ENCODE data around the gene GMIP. TPM values are rescaled to one million over a fixed set of nuclear protein-coding genes. Genes with fewer than 3 reads are reported as not detected.

Gene GMIP
- total and polyA plus RNA-seq, 4 donors: 0.89 to 6.5 (median 4.3) TPM

DNA sequence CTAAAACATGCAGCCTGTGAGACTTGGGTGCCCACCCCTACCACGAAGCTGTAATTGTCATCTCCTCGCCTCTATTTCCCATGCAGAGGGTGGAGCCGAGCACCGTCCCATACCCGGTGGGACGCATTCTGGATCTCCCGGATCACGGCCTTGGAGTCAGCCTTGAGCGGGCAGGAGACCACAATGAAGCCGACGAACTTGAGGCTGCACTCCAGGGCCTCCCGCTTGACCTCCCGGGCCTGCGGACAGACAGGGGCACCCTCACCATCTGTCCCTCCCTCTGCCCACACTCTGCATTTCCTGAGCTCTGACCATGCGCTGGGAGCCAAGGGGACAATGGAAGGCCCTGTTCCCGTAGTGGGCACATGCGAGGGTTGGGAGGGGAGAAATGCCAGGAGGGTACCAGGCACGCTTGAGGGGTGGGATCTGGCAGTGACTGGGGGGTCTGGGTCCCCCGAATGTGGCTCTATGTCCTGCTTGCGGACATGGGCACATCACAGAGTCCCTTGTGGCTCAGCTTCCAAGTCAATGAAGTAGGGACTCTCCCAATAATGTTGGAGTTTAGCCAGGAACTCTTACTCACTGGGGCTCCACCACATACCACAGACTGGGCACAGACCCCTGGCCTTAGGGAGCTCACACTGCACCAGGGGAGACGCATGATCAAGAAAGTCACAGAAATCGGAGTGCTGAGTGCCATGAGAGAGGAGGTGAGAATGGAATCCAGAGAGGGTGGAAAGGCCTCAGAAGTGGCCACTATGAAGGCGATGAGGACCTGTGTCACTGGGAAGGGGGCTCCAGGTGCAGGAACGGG lies 9.2 kb upstream of the GMIP start:
- no peak for DNase-seq (ENCODE audit: low spot score)
- Histone ChIP-seq H3K27ac (ENCODE audit: low read depth in 1 of 2, low read length in 2 of 2) (no peak overlapping the region), H3K4me1 (ENCODE audit: control insufficient read depth in 4 of 4, insufficient read depth in 4 of 4, low read length in 3 of 4) (no peaks in the 10 kb centered on the region), H3K36me3 (ENCODE audit: control insufficient read depth in 4 of 4, insufficient read depth in 3 of 4, low read depth in 1 of 4, low read length in 3 of 4) (peaks cover 31 to 89% (median 52%) of the 10 kb centered on the region in 4 donors), H3K4me3 (ENCODE audit: low read depth in 1 of 3, low read length in 3 of 3) (no peak overlapping the region), H3K27me3 (ENCODE audit: control insufficient read depth in 4 of 4, insufficient read depth in 4 of 4, low read length in 3 of 4) (no peaks in the 10 kb centered on the region), H3K9ac (ENCODE audit: low read depth in 1 of 2, low read length in 2 of 2) (no peak overlapping the region), H3K9me3 (ENCODE audit: control insufficient read depth in 4 of 4, low read length in 3 of 4) (no peaks in the 10 kb centered on the region)
- 95% methylated on average over 24 of the region's 24 CpGs for WGBS
- TF ChIP-seq FOXA2 (IDR thresholded peaks at IDR 0.05): no peak
- TF ChIP-seq, protein P1, sequence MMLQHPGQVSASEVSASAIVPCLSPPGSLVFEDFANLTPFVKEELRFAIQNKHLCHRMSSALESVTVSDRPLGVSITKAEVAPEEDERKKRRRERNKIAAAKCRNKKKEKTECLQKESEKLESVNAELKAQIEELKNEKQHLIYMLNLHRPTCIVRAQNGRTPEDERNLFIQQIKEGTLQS (IDR thresholded peaks at IDR 0.05): no peak
- TF ChIP-seq JUND (IDR thresholded peaks at IDR 0.05): no peak
- TF ChIP-seq HNF4G (IDR thresholded peaks at IDR 0.05): no peak
- TF ChIP-seq, protein P2, sequence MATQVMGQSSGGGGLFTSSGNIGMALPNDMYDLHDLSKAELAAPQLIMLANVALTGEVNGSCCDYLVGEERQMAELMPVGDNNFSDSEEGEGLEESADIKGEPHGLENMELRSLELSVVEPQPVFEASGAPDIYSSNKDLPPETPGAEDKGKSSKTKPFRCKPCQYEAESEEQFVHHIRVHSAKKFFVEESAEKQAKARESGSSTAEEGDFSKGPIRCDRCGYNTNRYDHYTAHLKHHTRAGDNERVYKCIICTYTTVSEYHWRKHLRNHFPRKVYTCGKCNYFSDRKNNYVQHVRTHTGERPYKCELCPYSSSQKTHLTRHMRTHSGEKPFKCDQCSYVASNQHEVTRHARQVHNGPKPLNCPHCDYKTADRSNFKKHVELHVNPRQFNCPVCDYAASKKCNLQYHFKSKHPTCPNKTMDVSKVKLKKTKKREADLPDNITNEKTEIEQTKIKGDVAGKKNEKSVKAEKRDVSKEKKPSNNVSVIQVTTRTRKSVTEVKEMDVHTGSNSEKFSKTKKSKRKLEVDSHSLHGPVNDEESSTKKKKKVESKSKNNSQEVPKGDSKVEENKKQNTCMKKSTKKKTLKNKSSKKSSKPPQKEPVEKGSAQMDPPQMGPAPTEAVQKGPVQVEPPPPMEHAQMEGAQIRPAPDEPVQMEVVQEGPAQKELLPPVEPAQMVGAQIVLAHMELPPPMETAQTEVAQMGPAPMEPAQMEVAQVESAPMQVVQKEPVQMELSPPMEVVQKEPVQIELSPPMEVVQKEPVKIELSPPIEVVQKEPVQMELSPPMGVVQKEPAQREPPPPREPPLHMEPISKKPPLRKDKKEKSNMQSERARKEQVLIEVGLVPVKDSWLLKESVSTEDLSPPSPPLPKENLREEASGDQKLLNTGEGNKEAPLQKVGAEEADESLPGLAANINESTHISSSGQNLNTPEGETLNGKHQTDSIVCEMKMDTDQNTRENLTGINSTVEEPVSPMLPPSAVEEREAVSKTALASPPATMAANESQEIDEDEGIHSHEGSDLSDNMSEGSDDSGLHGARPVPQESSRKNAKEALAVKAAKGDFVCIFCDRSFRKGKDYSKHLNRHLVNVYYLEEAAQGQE (IDR thresholded peaks at IDR 0.05): no peak
- no peak for TF ChIP-seq RAD21 (IDR thresholded peaks at IDR 0.05)
- TF ChIP-seq CTCF (IDR thresholded peaks at IDR 0.05; ENCODE audit: low read depth, low read length, missing input control): no peak
- TF ChIP-seq RXRA (IDR thresholded peaks at IDR 0.05): no peak
- TF ChIP-seq NR2F2 (IDR thresholded peaks at IDR 0.05): no peak
- TF ChIP-seq EGR1 (IDR thresholded peaks at IDR 0.05; ENCODE audit: low read depth in 2 of 2): no peak
- TF ChIP-seq FOXA1 (IDR thresholded peaks at IDR 0.05): no peak
- no peak for TF ChIP-seq SP1 (IDR thresholded peaks at IDR 0.05)
- TF ChIP-seq TAF1 (conservative IDR thresholded peaks at IDR 0.05): no peak
- no peak for TF ChIP-seq GABPA (IDR thresholded peaks at IDR 0.05 in 1 of 2, conservative IDR thresholded peaks at IDR 0.05 in 1 of 2)
- TF ChIP-seq HNF4A (conservative IDR thresholded peaks at IDR 0.05): no peak
- no peak for TF ChIP-seq YY1 (IDR thresholded peaks at IDR 0.05)
- TF ChIP-seq, protein P3, sequence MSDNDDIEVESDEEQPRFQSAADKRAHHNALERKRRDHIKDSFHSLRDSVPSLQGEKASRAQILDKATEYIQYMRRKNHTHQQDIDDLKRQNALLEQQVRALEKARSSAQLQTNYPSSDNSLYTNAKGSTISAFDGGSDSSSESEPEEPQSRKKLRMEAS (IDR thresholded peaks at IDR 0.05): no peak

DNA sequence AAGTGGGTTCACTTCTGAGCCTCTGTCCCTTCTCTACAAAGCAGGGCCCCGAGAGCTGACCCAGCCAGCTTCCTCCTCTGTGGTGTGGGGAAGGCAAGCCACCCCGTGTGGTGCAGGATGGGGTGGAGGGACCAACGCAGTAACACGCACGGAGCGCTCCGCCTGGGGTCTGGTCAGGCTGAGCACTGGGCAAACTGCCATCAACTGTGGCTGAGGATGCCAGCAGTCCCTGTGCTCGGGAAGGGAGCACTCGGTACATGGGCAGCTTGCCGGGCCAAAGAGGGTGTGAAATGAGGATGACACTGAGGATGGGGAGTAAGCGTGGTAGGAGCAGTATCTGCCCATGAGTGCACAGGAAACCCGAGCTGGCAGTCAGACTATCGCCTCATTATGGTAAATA lies 7.6 kb upstream of the GMIP start:
- no peak for DNase-seq (ENCODE audit: low spot score)
- TF ChIP-seq FOXA1 (IDR thresholded peaks at IDR 0.05) (no peak), FOXA2 (IDR thresholded peaks at IDR 0.05) (no peak), NR2F2 (IDR thresholded peaks at IDR 0.05) (no peak), HNF4A (conservative IDR thresholded peaks at IDR 0.05) (no peak), RAD21 (IDR thresholded peaks at IDR 0.05) (no peak), CTCF (IDR thresholded peaks at IDR 0.05; ENCODE audit: low read depth, low read length, missing input control) (no peak), RXRA (IDR thresholded peaks at IDR 0.05) (no peak), YY1 (IDR thresholded peaks at IDR 0.05) (no peak)
- TF ChIP-seq, protein P3 (IDR thresholded peaks at IDR 0.05): no peak
- TF ChIP-seq, protein P2 (IDR thresholded peaks at IDR 0.05): no peak

More for the DNA sequence above, 7.6 kb upstream of the GMIP start:
- H3K27ac ChIP-seq (ENCODE audit: low read depth in 1 of 2, low read length in 2 of 2): no peak overlapping the region
- H3K4me3 ChIP-seq (ENCODE audit: low read depth in 1 of 3, low read length in 3 of 3): no peak overlapping the region
- H3K9ac ChIP-seq (ENCODE audit: low read depth in 1 of 2, low read length in 2 of 2): no peak overlapping the region
- H3K27me3 ChIP-seq (ENCODE audit: control insufficient read depth in 4 of 4, insufficient read depth in 4 of 4, low read length in 3 of 4): no peaks in the 10 kb centered on the region
- H3K4me1 ChIP-seq (ENCODE audit: control insufficient read depth in 4 of 4, insufficient read depth in 4 of 4, low read length in 3 of 4): no peaks in the 10 kb centered on the region
- H3K36me3 ChIP-seq (ENCODE audit: control insufficient read depth in 4 of 4, insufficient read depth in 3 of 4, low read depth in 1 of 4, low read length in 3 of 4): peaks cover 29 to 89% (median 48%) of the 10 kb centered on the region in 4 donors
- WGBS: 84% methylated on average over 13 of the region's 13 CpGs
- H3K9me3 ChIP-seq (ENCODE audit: control insufficient read depth in 4 of 4, low read length in 3 of 4): no peaks in the 10 kb centered on the region

Data from liver (tissue), 9 donors.